ENCODE measurements around the gene PPDPF. TPM values are rescaled to one million over a fixed set of nuclear protein-coding genes. Genes with fewer than 3 reads are reported as not detected.

PPDPF gene
- total RNA-seq, 1 donor from 2014 or later: 793 TPM

- peak; percentile 94 for DNase-seq (ENCODE audit: low spot score)
These were observed 17.1 kb downstream of the PPDPF start for GRCh38 chr20:63537525-63538203.

GRCh38 chr20:63538204-63539091, 17.9 kb downstream of the PPDPF start:
- peak; percentile 88 for DNase-seq (ENCODE audit: low spot score)

- no peak for DNase-seq (ENCODE audit: low spot score)
These were observed 18.5 kb downstream of the PPDPF start for GRCh38 chr20:63539092-63539430.

- DNase-seq (ENCODE audit: low spot score): no peak
These were observed 19.1 kb downstream of the PPDPF start for GRCh38 chr20:63539441-63540370.

- no peak for DNase-seq (ENCODE audit: low spot score)
These were observed 20.0 kb downstream of the PPDPF start for GRCh38 chr20:63540417-63541186.

GRCh38 chr20:63541371-63541770, 20.8 kb downstream of the PPDPF start:
- no peak for DNase-seq (ENCODE audit: low spot score)

- DNase-seq (ENCODE audit: low spot score): no peak
These were observed 21.5 kb downstream of the PPDPF start for GRCh38 chr20:63542031-63542559.

- no peak for DNase-seq (ENCODE audit: low spot score)
These were observed 22.1 kb downstream of the PPDPF start for GRCh38 chr20:63542696-63543095.

- no peak for DNase-seq (ENCODE audit: low spot score)
These were observed 22.6 kb downstream of the PPDPF start for GRCh38 chr20:63543131-63543530.

GRCh38 chr20:63543733-63544132, 23.2 kb downstream of the PPDPF start:
- no peak for DNase-seq (ENCODE audit: low spot score)

- no peak for DNase-seq (ENCODE audit: low spot score)
These were observed 23.8 kb downstream of the PPDPF start for GRCh38 chr20:63544241-63544957.

GRCh38 chr20:63544958-63545516, 24.5 kb downstream of the PPDPF start:
- DNase-seq (ENCODE audit: low spot score): peak; percentile 62

- DNase-seq (ENCODE audit: low spot score): no peak
These were observed 25.2 kb downstream of the PPDPF start for GRCh38 chr20:63545814-63546213.

GRCh38 chr20:63546256-63546955, 25.8 kb downstream of the PPDPF start:
- DNase-seq (ENCODE audit: low spot score): no peak

- DNase-seq (ENCODE audit: low spot score): no peak
These were observed 26.6 kb downstream of the PPDPF start for GRCh38 chr20:63546956-63547724.

GRCh38 chr20:63547725-63548480, 27.3 kb downstream of the PPDPF start, which contains the start of gene SRMS:
Gene SRMS (minus strand): TSS chr20:63547749. CDS start chr20:63547463, 286 bp downstream.
- DNase-seq (ENCODE audit: low spot score): no peak

- DNase-seq (ENCODE audit: low spot score): no peak
These were observed 28.0 kb downstream of the PPDPF start for GRCh38 chr20:63548542-63548941.

- no peak for DNase-seq (ENCODE audit: low spot score)
These were observed 28.5 kb downstream of the PPDPF start for GRCh38 chr20:63549019-63549418.
